SK-N-SH (cell line): ENCODE results near the gene TEKT5.

ENCODE experiments used
- JUND ChIP-seq: IDR thresholded peaks from 2 replicates; pipeline ENCODE4 v1.4.0; 2012
- POLR2AphosphoS5 ChIP-seq: IDR thresholded peaks from 2 replicates; pipeline ENCODE4 v1.6.1; 2012; ENCODE audit warnings: low read depth, low read length
- SIN3A ChIP-seq: IDR thresholded peaks from 2 replicates; pipeline ENCODE4 v1.6.1; 2012; ENCODE audit warnings: low read depth, mild to moderate bottlenecking, low read length, moderate library complexity, borderline replicate concordance
- TAF1 ChIP-seq: IDR thresholded peaks from 2 replicates; pipeline ENCODE4 v1.6.1; 2012; ENCODE audit warnings: low read depth, mild to moderate bottlenecking, low read length, moderate library complexity, borderline replicate concordance
- TF ChIP-seq, protein P1 (sequence below): fragments of 200-600 bp; sonication (generic); IDR thresholded peaks from 2 replicates; pipeline ENCODE4 v1.6.1; 2017; ENCODE audit warnings: antibody characterized with exemption, mild to moderate bottlenecking, moderate library complexity

DNA sequence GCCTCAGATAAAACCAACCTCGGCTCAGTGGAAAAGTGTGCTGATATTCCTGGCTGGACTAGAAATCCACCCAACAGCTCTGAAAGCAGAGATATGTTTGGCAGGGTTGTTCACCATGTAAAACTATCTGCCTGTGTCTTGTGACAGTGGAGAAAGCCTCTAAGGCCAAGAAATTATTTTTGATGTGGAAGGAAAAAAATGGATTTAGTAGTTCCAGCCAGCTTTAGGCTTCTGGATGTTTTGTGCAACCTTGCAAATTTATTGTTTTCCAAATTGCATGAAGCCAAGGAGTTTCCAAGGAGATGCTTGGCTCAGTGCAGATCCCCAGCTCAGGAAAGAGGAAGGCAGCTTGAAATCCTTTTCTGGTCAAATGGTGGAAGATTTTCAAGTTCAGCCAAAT lies 31.6 kb downstream of the TEKT5 start:
- TF ChIP-seq, protein P1, sequence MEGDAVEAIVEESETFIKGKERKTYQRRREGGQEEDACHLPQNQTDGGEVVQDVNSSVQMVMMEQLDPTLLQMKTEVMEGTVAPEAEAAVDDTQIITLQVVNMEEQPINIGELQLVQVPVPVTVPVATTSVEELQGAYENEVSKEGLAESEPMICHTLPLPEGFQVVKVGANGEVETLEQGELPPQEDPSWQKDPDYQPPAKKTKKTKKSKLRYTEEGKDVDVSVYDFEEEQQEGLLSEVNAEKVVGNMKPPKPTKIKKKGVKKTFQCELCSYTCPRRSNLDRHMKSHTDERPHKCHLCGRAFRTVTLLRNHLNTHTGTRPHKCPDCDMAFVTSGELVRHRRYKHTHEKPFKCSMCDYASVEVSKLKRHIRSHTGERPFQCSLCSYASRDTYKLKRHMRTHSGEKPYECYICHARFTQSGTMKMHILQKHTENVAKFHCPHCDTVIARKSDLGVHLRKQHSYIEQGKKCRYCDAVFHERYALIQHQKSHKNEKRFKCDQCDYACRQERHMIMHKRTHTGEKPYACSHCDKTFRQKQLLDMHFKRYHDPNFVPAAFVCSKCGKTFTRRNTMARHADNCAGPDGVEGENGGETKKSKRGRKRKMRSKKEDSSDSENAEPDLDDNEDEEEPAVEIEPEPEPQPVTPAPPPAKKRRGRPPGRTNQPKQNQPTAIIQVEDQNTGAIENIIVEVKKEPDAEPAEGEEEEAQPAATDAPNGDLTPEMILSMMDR = no peak
- TF ChIP-seq SIN3A = no peak
- TF ChIP-seq JUND = no peak
- no peak for TF ChIP-seq TAF1
- TF ChIP-seq POLR2AphosphoS5 = no peak
